IPS-NIHi11 (cell line): ENCODE data around the gene SMAD4.
"Not testable (repeated sequence)": the region's sequence is repeated elsewhere in the genome, so short reads cannot be mapped to it uniquely, and the experiment has no call there.

ENCODE experiments used
- DNase-seq: peaks from one replicate; pipeline ENCODE4 v3.0.0; 2012; ENCODE audit warnings: mixed read lengths, low spot score

The SMAD4 gene

GRCh38 chr18:51070545-51070944, 40.5 kb downstream of the SMAD4 start:
- no peak for DNase-seq

- no peak for DNase-seq
Observed at GRCh38 chr18:51072586-51073313, 42.7 kb downstream of the SMAD4 start.

- no peak for DNase-seq
Observed at GRCh38 chr18:51074605-51075004, 44.6 kb downstream of the SMAD4 start.

- no peak for DNase-seq
Observed at GRCh38 chr18:51076503-51076902, 46.5 kb downstream of the SMAD4 start.

GRCh38 chr18:51077217-51077616, 47.2 kb downstream of the SMAD4 start:
- DNase-seq = no peak

- no peak for DNase-seq
Observed at GRCh38 chr18:51078026-51078425, 48.0 kb downstream of the SMAD4 start.

GRCh38 chr18:51082571-51083267, 52.7 kb downstream of the SMAD4 start:
- no peak for DNase-seq

- DNase-seq = no peak
Observed at GRCh38 chr18:51083398-51083797, 53.4 kb downstream of the SMAD4 start.

- no peak for DNase-seq
Observed at GRCh38 chr18:51088410-51088809, 58.4 kb downstream of the SMAD4 start.

GRCh38 chr18:51089691-51090090, 59.7 kb downstream of the SMAD4 start:
- DNase-seq = no peak

- no peak for DNase-seq
Observed at GRCh38 chr18:51091270-51091669, 61.3 kb downstream of the SMAD4 start.

GRCh38 chr18:51092117-51092516, 62.1 kb downstream of the SMAD4 start:
- DNase-seq = peak; percentile 7

- DNase-seq = not testable (repeated sequence)
Observed at GRCh38 chr18:51092967-51093366, 63.0 kb downstream of the SMAD4 start.

- DNase-seq = no peak
Observed at GRCh38 chr18:51097021-51097822, 67.2 kb downstream of the SMAD4 start.

- no peak for DNase-seq
Observed at GRCh38 chr18:51098082-51098481, 68.1 kb downstream of the SMAD4 start.

GRCh38 chr18:51098513-51098912, 68.5 kb downstream of the SMAD4 start:
- no peak for DNase-seq

- no peak for DNase-seq
Observed at GRCh38 chr18:51100385-51101120, 70.5 kb downstream of the SMAD4 start.

GRCh38 chr18:51107082-51107481, 77.1 kb downstream of the SMAD4 start:
- no peak for DNase-seq

- DNase-seq = no peak
Observed at GRCh38 chr18:51107598-51108305, 77.7 kb downstream of the SMAD4 start.

- no peak for DNase-seq
Observed at GRCh38 chr18:51108330-51108729, 78.3 kb downstream of the SMAD4 start.

GRCh38 chr18:51110073-51110797, 80.2 kb downstream of the SMAD4 start:
- peak; percentile 97 for DNase-seq
